SK-N-SH (cell line): ENCODE results near the gene WDR53.

Source experiments
- CTCF ChIP-seq: fragments of 200-600 bp; sonication (generic); IDR thresholded peaks from 2 replicates; pipeline ENCODE4 v1.6.1; 2017; ENCODE audit warnings: antibody characterized with exemption, mild to moderate bottlenecking, moderate library complexity
- GABPA ChIP-seq: IDR thresholded peaks from 2 replicates; pipeline ENCODE4 v1.4.0; 2012; ENCODE audit warnings: low read depth, mild to moderate bottlenecking
- JUND ChIP-seq: IDR thresholded peaks from 2 replicates; pipeline ENCODE4 v1.4.0; 2012
- RFX5 ChIP-seq: IDR thresholded peaks from 2 replicates; pipeline ENCODE4 v1.6.1; 2012; ENCODE audit warnings: mild to moderate bottlenecking, improper control_type of control experiment, low read length
- SIN3A ChIP-seq: IDR thresholded peaks from 2 replicates; pipeline ENCODE4 v1.6.1; 2012; ENCODE audit warnings: low read depth, mild to moderate bottlenecking, low read length, moderate library complexity, borderline replicate concordance

GRCh38 chr3:196546537-196546936 is 21.8 kb downstream of the WDR53 start:
- no peak for TF ChIP-seq JUND
- TF ChIP-seq SIN3A: no peak
- TF ChIP-seq CTCF: no peak
- no peak for TF ChIP-seq RFX5
- TF ChIP-seq GABPA: no peak
